GM13977 (cell line): ENCODE results near the gene HOPX.

Experiments
- DNase-seq: peaks from one replicate; pipeline ENCODE4 v3.0.0; 2012; ENCODE audit warnings: low spot score
- in situ Hi-C: fragments of 300-500 bp; cut with MboI; formaldehyde crosslinking; loops from one replicate; pipeline ENCODE4 v1.12.0; 2022; ENCODE audit warnings: low sequenced_read_pairs, low pct_unique_long_range_greater_than_20kb, mixed read lengths, inconsistent platforms; ENCODE audit not compliant: unreplicated experiment
- TF ChIP-seq, protein P1 (sequence below): IDR thresholded peaks from 2 replicates; pipeline ENCODE4 v1.5.1; 2012; ENCODE audit warnings: mild to moderate bottlenecking, control low read depth; ENCODE audit not compliant: insufficient read depth; ENCODE audit errors: extremely low read depth, missing control alignments

The HOPX gene

DNA sequence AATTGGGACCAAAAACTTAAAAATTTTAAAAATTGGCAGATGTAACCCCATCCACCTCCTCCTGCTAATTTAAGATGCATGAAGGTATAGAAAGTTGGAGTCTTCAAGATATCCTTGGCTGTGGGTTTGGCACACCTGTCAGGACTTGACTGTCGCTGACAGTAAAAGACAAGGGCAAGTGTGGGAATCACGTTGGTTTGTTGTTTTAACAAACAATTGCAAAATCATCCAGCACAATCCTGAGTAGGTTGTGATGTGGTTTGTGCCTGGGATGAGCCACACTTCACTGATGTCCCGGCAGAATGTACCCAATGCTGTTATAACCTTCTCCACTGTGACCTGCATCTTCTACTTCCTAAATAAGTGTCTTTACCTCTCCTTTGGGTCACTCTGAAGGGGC, 24.0 kb downstream of the HOPX start:
- in situ Hi-C loops: no loop called here
- TF ChIP-seq, protein P1, sequence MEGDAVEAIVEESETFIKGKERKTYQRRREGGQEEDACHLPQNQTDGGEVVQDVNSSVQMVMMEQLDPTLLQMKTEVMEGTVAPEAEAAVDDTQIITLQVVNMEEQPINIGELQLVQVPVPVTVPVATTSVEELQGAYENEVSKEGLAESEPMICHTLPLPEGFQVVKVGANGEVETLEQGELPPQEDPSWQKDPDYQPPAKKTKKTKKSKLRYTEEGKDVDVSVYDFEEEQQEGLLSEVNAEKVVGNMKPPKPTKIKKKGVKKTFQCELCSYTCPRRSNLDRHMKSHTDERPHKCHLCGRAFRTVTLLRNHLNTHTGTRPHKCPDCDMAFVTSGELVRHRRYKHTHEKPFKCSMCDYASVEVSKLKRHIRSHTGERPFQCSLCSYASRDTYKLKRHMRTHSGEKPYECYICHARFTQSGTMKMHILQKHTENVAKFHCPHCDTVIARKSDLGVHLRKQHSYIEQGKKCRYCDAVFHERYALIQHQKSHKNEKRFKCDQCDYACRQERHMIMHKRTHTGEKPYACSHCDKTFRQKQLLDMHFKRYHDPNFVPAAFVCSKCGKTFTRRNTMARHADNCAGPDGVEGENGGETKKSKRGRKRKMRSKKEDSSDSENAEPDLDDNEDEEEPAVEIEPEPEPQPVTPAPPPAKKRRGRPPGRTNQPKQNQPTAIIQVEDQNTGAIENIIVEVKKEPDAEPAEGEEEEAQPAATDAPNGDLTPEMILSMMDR: no peak
- DNase-seq: no peak

DNA sequence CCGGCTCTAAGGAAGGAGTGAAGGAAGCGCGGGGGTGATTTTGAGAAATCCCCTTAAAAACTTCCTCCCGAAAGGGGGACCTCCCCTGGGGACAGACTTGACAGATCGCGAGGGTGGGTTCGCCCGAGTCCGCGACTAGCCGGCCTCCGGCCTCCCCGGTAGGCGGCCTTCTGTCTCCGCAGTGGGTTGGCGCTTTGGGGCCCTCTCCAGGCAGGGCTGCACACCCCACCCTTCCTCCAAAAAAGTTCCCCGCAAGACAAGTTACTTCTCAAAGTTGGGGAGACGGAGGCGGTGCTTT, 24.8 kb downstream of the HOPX start:
- TF ChIP-seq, protein P1: peak; percentile 10
- in situ Hi-C loops: no loop called here
- DNase-seq: peak; percentile 70

DNA sequence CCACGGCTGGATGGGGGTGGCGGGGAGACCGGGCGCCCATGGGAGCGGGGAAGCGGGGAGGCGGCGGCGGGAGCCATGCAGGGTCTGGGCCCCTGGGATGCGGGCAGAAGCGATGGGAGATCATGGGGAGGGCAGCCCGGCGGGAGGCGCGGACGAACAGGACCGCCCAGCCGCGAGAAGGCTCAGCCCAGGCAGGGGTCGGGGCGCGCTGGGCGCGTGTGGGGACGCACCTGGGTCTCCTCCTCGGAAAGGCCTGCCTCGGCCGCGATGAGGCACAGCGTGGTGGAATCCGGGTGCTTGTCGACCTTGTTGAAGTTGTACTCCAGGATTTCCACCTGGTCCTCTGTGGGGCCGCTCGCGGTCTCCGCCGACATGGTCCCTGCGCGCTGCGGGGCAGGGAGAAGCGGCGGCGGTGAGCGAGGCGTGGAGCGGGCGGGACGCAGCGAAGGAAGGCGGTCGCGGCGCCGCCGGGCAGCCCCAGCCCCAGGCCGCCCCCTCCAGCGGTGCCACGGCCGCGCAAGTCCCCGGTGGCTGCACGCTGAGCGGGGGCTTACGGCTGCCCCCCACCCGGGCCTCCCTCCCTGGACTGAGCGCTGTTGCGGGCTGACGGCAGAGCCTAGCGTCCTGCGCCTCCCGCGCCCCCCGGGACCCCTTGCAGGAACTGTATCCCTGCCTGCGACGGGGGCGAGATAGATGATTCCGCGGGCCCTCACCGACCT, 25.3 kb downstream of the HOPX start:
- in situ Hi-C loops: no loop called here
- TF ChIP-seq, protein P1: no peak
- DNase-seq: peak; percentile 56

DNA sequence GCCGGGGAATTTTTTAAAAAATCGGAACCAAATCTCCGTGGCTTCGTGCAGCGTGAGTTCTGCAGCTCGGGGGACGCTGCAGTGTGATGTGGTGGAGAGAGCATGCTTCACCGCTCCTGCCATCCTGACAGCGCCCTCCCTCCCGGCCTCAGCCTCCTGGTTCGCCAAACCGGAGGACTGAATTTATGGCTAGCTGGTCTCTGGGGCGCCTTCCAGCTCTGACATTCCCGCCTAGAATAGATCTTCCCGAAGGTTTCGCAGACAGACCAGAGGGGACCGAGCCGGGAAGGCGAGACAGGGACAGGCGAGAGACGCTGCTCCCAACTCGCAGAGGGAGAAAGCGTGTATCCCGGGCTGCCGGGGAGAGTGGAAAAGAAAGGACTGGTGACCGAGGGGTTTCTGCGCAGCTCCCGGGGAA, 25.9 kb downstream of the HOPX start:
- TF ChIP-seq, protein P1: no peak
- in situ Hi-C loops: no loop called here
- DNase-seq: no peak

DNA sequence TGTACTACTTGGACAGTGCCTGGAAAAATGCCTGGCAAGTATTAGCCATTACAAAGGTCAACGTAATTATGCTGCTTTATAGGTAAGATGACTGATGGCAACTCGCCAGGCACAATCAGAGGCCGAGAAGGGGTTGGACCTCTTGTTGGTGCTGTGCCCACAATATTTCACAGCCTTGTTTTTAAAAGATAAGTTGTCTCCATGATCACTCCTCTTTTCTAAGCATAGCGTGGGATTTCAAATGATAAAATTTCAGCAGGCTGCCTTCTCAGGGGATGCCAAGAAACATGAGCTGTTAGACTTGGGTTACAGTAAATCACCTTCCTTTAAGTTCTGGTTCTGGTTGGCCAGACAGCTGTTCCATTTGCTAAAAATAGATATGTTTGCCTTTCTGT, 26.9 kb downstream of the HOPX start:
- no peak for DNase-seq
- in situ Hi-C loops: no loop called here

DNA sequence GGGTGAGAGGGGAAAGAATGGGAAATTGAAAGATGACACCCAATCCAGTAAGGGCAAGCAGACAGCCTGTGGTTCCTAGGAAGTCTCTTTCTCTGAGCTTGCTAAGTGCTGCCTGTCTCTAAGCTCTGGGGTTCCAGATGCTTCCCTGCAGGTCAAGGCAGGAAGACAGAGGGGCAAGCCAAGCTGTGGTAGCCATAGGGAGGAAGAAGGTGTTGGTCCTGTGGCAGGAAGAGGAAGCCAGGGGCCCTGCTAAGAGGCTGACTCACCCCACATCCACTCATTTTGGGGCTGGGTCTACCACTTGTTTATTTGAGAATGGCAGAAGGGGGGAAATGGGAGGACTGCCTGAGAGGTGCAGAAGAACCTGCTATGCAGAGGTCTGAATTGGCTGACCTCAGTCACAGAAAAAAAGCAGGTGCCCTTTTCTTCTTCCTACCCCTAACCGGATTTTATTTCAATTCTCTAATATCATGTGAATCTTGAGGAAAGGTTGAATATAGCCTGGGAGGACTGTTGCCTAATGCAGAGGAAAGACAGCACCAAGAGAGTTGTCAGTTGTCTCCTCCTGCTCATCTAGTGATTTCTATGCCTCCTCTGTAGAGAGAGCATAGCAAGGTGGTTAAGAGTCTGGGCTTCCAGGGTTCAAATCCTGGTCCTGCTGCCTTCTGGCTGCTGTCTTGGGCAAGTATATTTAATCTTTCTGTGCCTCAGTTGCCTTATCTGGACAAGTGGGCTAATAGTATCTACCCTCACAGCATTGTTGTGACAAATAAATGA, 27.4 kb downstream of the HOPX start:
- TF ChIP-seq, protein P1: no peak
- DNase-seq: no peak
- in situ Hi-C loops: no loop called here

More for the DNA sequence above, 26.9 kb downstream of the HOPX start:
- TF ChIP-seq, protein P1: no peak
